ENCODE data around the gene SIRT6. TPM values are rescaled to one million over a fixed set of nuclear protein-coding genes. Genes with fewer than 3 reads are reported as not detected.

The SIRT6 gene
- total RNA-seq, 1 experiment from 2014 or later = 22.9 TPM

DNA sequence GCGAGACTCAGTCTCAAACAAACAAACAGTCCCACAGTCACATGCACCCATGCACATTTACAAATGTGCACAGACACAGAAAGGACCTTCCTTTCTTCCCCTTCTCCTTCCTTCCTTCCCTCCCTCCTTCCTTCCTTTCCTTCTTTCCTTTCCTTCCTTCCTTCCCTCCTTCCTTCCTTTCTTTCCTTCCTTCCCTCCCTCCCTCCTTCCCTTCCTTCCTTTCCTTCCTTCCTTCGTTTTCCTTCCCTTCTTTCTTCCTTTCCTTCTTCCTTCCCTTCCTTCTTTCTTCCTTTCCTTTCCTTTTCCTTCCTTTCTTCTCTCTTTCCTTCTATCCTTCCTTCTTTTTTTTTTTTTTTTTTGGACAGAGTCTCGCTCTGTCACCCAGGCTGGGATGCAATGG is 30.8 kb upstream of the SIRT6 start:
- H3K36me3 Mint-ChIP-seq (ENCODE audit: insufficient read depth, unreplicated experiment) = peaks cover 5% of the 10 kb centered on the region
- BruUV-seq (replicated peaks) = no TSS peak
- DNase-seq = no peak
- no peak overlapping the region for H3K4me3 Mint-ChIP-seq (ENCODE audit: low read depth, unreplicated experiment)
- TF ChIP-seq, protein P1, sequence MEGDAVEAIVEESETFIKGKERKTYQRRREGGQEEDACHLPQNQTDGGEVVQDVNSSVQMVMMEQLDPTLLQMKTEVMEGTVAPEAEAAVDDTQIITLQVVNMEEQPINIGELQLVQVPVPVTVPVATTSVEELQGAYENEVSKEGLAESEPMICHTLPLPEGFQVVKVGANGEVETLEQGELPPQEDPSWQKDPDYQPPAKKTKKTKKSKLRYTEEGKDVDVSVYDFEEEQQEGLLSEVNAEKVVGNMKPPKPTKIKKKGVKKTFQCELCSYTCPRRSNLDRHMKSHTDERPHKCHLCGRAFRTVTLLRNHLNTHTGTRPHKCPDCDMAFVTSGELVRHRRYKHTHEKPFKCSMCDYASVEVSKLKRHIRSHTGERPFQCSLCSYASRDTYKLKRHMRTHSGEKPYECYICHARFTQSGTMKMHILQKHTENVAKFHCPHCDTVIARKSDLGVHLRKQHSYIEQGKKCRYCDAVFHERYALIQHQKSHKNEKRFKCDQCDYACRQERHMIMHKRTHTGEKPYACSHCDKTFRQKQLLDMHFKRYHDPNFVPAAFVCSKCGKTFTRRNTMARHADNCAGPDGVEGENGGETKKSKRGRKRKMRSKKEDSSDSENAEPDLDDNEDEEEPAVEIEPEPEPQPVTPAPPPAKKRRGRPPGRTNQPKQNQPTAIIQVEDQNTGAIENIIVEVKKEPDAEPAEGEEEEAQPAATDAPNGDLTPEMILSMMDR (IDR thresholded peaks at IDR 0.05; ENCODE audit: unreplicated experiment) = no peak
- CTCF ChIA-PET = no interaction called here
- no peaks in the 10 kb centered on the region for H3K9me3 Mint-ChIP-seq (ENCODE audit: low read depth, unreplicated experiment)
- intact Hi-C loops (cut with micrococcal nuclease; ENCODE audit: unreplicated experiment) = no loop called here
- H3K27ac Mint-ChIP-seq (ENCODE audit: unreplicated experiment) = no peak overlapping the region
- peaks cover 22% of the 10 kb centered on the region for H3K27me3 Mint-ChIP-seq (ENCODE audit: unreplicated experiment)
- no peaks in the 10 kb centered on the region for H3K4me1 Mint-ChIP-seq (ENCODE audit: low read depth, unreplicated experiment)

DNA sequence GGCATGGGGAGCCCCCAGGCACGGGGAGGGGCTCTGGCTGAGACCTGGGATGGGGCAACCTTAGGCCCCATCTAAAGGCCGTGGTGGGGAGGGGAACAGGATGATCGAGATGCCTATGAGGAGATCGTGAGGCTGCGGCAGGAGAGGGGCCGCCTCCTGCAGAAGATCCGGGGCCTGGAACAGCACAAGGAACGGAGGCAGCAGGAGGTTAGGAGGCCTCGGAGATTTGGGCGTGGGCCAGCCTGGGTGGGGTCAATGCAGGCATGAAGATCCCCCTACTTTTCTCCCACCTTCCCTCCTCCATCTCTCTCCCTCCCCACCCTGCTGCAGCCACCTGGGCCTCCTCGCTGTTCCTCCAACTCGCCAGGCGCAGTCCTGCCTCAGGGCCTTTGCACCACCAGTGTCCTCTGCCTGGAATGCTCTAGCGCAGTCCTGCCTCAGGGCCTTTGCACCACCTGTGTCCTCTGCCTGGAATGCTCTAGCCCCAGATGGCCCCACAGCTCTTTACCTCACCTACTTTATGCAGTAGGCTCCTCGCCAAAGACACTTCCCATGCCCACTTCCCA is 27.9 kb upstream of the SIRT6 start:
- Mint-ChIP-seq H3K27ac (ENCODE audit: unreplicated experiment) (no peak overlapping the region), H3K36me3 (ENCODE audit: insufficient read depth, unreplicated experiment) (peaks cover 5% of the 10 kb centered on the region), H3K4me3 (ENCODE audit: low read depth, unreplicated experiment) (no peak overlapping the region)

DNA sequence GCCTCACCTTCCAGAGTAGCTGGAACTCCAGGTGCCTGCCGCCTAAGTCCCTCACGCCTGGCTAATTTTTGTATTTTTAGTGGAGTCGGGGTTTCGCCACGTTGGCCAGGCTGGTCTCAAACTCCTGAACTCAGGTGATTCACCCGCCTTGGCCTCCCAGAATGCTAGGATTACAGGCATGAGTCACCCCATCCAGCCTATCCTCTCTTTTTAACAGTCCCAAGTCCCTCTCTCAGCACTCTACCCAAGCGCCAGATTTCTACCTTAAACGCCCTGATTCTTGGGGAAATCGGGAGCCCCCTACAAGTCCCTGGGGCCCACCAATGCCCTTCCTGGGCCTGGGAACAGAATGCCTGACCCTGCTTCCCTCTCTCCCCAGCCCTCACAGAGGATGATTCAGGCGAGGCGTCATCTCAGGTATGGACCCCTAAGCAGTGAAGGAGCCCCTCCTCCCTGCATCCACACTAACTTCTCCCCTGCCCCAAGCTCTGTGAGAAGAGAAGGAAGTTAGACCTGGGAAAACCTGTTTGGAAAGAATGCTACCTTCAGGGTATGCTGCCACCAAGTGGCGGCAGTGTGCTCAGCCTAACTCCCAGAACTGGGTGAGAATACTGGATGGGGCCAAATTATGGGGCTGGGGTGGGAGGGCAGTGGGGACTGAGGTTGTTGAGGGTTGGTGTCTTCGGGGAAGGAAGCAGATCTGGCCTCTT is 26.2 kb upstream of the SIRT6 start:
- Mint-ChIP-seq H3K27ac (ENCODE audit: unreplicated experiment) (peak overlapping the region; percentile 56), H3K36me3 (ENCODE audit: insufficient read depth, unreplicated experiment) (peaks cover 5% of the 10 kb centered on the region), H3K9me3 (ENCODE audit: low read depth, unreplicated experiment) (no peaks in the 10 kb centered on the region), H3K4me1 (ENCODE audit: low read depth, unreplicated experiment) (no peaks in the 10 kb centered on the region), H3K27me3 (ENCODE audit: unreplicated experiment) (peaks cover 18% of the 10 kb centered on the region), H3K4me3 (ENCODE audit: low read depth, unreplicated experiment) (no peak overlapping the region)
- TF ChIP-seq, protein P1 (IDR thresholded peaks at IDR 0.05; ENCODE audit: unreplicated experiment) = peak; percentile 28
- intact Hi-C loops (cut with micrococcal nuclease; ENCODE audit: unreplicated experiment) = loop anchor here (10.0 kb wide), 1 partner anchor 354 kb away; no protein-coding TSS in a partner anchor
- CTCF ChIA-PET = interaction anchor here (0.6 to 1.3 kb wide), 10 partner anchors 10 to 540 kb away, joined by 4 to 9 read pairs (median 6); no protein-coding TSS in a partner anchor
- peak; percentile 53 for DNase-seq
- no TSS peak for BruUV-seq (replicated peaks)

More for the DNA sequence above, 27.9 kb upstream of the SIRT6 start:
- Mint-ChIP-seq H3K4me1 (ENCODE audit: low read depth, unreplicated experiment) (no peaks in the 10 kb centered on the region), H3K9me3 (ENCODE audit: low read depth, unreplicated experiment) (no peaks in the 10 kb centered on the region), H3K27me3 (ENCODE audit: unreplicated experiment) (peaks cover 22% of the 10 kb centered on the region)
- no peak for DNase-seq
- CTCF ChIA-PET = no interaction called here
- intact Hi-C loops (cut with micrococcal nuclease; ENCODE audit: unreplicated experiment) = no loop called here
- BruUV-seq (replicated peaks) = no TSS peak
- TF ChIP-seq, protein P1 (IDR thresholded peaks at IDR 0.05; ENCODE audit: unreplicated experiment) = no peak

DNA sequence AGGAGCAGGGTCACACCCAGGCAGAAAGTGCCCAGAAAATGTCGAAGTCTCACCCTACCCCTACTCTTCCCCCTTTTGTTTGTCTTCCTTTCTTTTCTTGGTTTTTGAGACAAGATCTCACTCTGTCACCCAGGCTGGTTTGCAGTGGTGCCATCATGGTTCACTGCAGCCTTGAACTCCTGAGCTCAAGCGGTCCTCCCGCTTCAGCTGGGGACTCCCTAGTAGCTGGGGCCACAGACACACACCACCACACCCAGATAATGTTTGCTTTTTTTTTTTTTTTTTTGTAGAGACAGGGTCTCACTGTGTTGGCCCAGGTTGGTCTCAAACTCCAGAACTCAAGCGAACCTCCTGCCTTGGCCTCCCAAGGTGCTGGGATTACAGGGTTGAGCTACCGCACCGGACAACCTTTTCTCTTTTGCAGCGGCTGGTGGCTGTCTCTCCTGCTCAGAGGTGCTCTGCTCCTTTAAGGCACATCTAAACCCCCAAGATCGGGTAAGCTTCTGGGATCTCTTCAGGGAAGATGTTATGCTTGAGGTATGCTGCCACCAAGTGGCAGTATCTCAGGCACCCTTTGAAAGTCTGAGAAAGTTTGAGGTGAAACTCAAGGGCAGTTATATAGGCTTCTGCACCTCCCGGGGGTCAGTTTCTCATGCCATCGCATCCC is 24.6 kb upstream of the SIRT6 start:
- Mint-ChIP-seq H3K36me3 (ENCODE audit: insufficient read depth, unreplicated experiment) (peaks cover 5% of the 10 kb centered on the region), H3K9me3 (ENCODE audit: low read depth, unreplicated experiment) (no peaks in the 10 kb centered on the region), H3K27me3 (ENCODE audit: unreplicated experiment) (peaks cover 9% of the 10 kb centered on the region), H3K4me3 (ENCODE audit: low read depth, unreplicated experiment) (no peak overlapping the region), H3K27ac (ENCODE audit: unreplicated experiment) (no peak overlapping the region), H3K4me1 (ENCODE audit: low read depth, unreplicated experiment) (no peaks in the 10 kb centered on the region)
- CTCF ChIA-PET = interaction anchor here (0.8 to 1.2 kb wide), 3 partner anchors 26 to 238 kb away, joined by 3 read pairs; no protein-coding TSS in a partner anchor
- intact Hi-C loops (cut with micrococcal nuclease; ENCODE audit: unreplicated experiment) = loop anchor here (10.0 kb wide), 1 partner anchor 352 kb away; no protein-coding TSS in a partner anchor
- BruUV-seq (replicated peaks) = no TSS peak
- peak; percentile 16 for DNase-seq
- TF ChIP-seq, protein P1 (IDR thresholded peaks at IDR 0.05; ENCODE audit: unreplicated experiment) = no peak

All from Calu3 (cell line).